Erythroblast (primary cell): ENCODE data around the gene NEMP1.
"Not testable (repeated sequence)": the region's sequence is repeated elsewhere in the genome, so short reads cannot be mapped to it uniquely, and the experiment has no call there.

Source experiments
- DNase-seq, 2 experiments: peaks; one replicate each; lab custom pipeline; 2025; lab: John Stamatoyannopoulos, UW
- GATA1 ChIP-seq: IDR thresholded peaks from 2 replicates; pipeline ENCODE4 v1.6.1; 2011; ENCODE audit warnings: low read depth, mild to moderate bottlenecking, control low read depth, low read length, moderate library complexity
- POLR2A ChIP-seq: IDR thresholded peaks from 2 replicates; pipeline ENCODE4 v1.6.1; 2011; ENCODE audit warnings: mild to moderate bottlenecking, low read length

NEMP1 gene

GRCh38 chr12:57072661-57073060 lies 5.9 kb downstream of the NEMP1 start:
- DNase-seq: no peak
- TF ChIP-seq GATA1 (no peak), POLR2A (no peak)

GRCh38 chr12:57069523-57069922 lies 9.1 kb downstream of the NEMP1 start:
- no peak for TF ChIP-seq POLR2A
- no peak for TF ChIP-seq GATA1
- DNase-seq: peak; percentile 81 to 88

- DNase-seq: no peak
- TF ChIP-seq POLR2A (no peak), GATA1 (no peak)
Observed at GRCh38 chr12:57066245-57066644, 12.3 kb downstream of the NEMP1 start.

GRCh38 chr12:57063991-57064685 lies 14.5 kb downstream of the NEMP1 start:
- TF ChIP-seq POLR2A (no peak), GATA1 (no peak)
- no peak for DNase-seq

- no peak for DNase-seq
- TF ChIP-seq GATA1 (no peak), POLR2A (no peak)
Observed at GRCh38 chr12:57058454-57058853, 20.1 kb downstream of the NEMP1 start.

GRCh38 chr12:57057067-57057751 lies 21.4 kb downstream of the NEMP1 start:
- TF ChIP-seq GATA1 (no peak), POLR2A (no peak)
- DNase-seq: no peak

GRCh38 chr12:57055824-57056223 lies 22.8 kb downstream of the NEMP1 start:
- DNase-seq: no peak

GRCh38 chr12:57053901-57054300 lies 24.7 kb downstream of the NEMP1 start:
- DNase-seq: not testable (repeated sequence)

More at GRCh38 chr12:57055824-57056223, 22.8 kb downstream of the NEMP1 start:
- TF ChIP-seq POLR2A: no peak
- TF ChIP-seq GATA1: no peak

GRCh38 chr12:57053146-57053545 lies 25.4 kb downstream of the NEMP1 start:
- not testable (repeated sequence) for DNase-seq

- DNase-seq: no peak
- no peak for TF ChIP-seq POLR2A
- no peak for TF ChIP-seq GATA1
Observed at GRCh38 chr12:57051011-57051410, 27.6 kb downstream of the NEMP1 start.

- no peak for DNase-seq
- TF ChIP-seq GATA1 (no peak), POLR2A (no peak)
Observed at GRCh38 chr12:57049890-57050289, 28.7 kb downstream of the NEMP1 start, which contains the start of gene MYO1A. MYO1A (minus strand) TSS chr12:57050129; CDS start chr12:57048323, 1,806 bp downstream.

- TF ChIP-seq GATA1: no peak
- no peak for TF ChIP-seq POLR2A
- DNase-seq: no peak
Observed at GRCh38 chr12:57049119-57049446, 29.5 kb downstream of the NEMP1 start.

GRCh38 chr12:57048423-57049118 lies 30.0 kb downstream of the NEMP1 start:
- DNase-seq: no peak
- TF ChIP-seq POLR2A (no peak), GATA1 (no peak)

- TF ChIP-seq GATA1 (no peak), POLR2A (no peak)
- no peak for DNase-seq
Observed at GRCh38 chr12:57047981-57048380, 30.6 kb downstream of the NEMP1 start.
